HG02588 (cell line): ENCODE measurements around the gene FABP2.

ENCODE experiments used
- ATAC-seq: cut with Tn5 transposase; IDR thresholded peaks from one replicate; pipeline ENCODE4 v1.9.1; 2021; ENCODE audit warnings: mild to moderate bottlenecking, moderate library complexity; ENCODE audit not compliant: unreplicated experiment

Gene FABP2

DNA sequence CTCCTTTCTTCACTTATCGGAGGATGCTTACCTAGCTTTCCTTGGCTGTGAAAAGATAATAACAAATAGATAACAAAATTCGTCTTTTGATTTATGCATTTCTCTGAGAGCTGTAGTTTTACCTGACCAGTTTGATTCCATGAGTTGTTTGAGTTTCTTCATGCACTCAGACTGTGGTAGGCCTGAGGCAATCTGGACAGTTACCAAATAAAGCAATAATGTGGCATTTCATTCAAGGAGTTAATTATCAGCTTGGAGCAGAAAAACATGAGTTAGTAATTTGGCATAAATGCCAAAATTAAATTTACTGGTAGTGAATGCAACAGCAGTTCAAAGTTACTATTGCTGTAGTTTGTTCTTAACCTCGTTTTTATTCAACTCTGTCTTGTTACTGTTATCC is 53.5 kb downstream of the FABP2 start:
- no peak for ATAC-seq
